Nucleus accumbens (tissue), 56 donors: ENCODE results near the gene LSP1.

Source experiments
- DNase-seq, 56 donors: peaks; one replicate each; lab custom pipeline; 2025; lab: John Stamatoyannopoulos, UW

LSP1 gene

GRCh38 chr11:1935156-1936071, 82.5 kb downstream of the LSP1 start:
- DNase-seq = no peak

- no peak for DNase-seq
Observed at GRCh38 chr11:1936072-1936780, 83.3 kb downstream of the LSP1 start.

- no peak for DNase-seq
Observed at GRCh38 chr11:1936781-1937615, 84.1 kb downstream of the LSP1 start.

- DNase-seq = no peak
Observed at GRCh38 chr11:1937616-1938342, 84.9 kb downstream of the LSP1 start.

- no peak for DNase-seq
Observed at GRCh38 chr11:1938343-1939005, 85.6 kb downstream of the LSP1 start.

GRCh38 chr11:1939006-1939625, 86.2 kb downstream of the LSP1 start:
- no peak for DNase-seq

- DNase-seq = peak in 7 of 56 donors; percentile 5 to 28 (median 12)
Observed at GRCh38 chr11:1939788-1940187, 86.9 kb downstream of the LSP1 start.
